ENCODE results near the gene SUN5.

- TF ChIP-seq, protein P1, sequence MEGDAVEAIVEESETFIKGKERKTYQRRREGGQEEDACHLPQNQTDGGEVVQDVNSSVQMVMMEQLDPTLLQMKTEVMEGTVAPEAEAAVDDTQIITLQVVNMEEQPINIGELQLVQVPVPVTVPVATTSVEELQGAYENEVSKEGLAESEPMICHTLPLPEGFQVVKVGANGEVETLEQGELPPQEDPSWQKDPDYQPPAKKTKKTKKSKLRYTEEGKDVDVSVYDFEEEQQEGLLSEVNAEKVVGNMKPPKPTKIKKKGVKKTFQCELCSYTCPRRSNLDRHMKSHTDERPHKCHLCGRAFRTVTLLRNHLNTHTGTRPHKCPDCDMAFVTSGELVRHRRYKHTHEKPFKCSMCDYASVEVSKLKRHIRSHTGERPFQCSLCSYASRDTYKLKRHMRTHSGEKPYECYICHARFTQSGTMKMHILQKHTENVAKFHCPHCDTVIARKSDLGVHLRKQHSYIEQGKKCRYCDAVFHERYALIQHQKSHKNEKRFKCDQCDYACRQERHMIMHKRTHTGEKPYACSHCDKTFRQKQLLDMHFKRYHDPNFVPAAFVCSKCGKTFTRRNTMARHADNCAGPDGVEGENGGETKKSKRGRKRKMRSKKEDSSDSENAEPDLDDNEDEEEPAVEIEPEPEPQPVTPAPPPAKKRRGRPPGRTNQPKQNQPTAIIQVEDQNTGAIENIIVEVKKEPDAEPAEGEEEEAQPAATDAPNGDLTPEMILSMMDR (IDR thresholded peaks at IDR 0.05 in 4 of 5, conservative IDR thresholded peaks at IDR 0.05 in 1 of 5) = no peak
- no peak for TF ChIP-seq POLR2A (IDR thresholded peaks at IDR 0.05)
Observed at GRCh38 chr20:32943490-32944052, 60.7 kb downstream of the SUN5 start.
